ENCODE results near the gene SLX4IP. TPM values are rescaled to one million over a fixed set of nuclear protein-coding genes. Genes with fewer than 3 reads are reported as not detected.

Gene SLX4IP
- polyA plus RNA-seq, 1 experiment: 2.8 TPM

GRCh38 chr20:10578607-10579006 lies 143.5 kb downstream of the SLX4IP start:
- ChIA-PET POLR2A (interaction anchor here (1.1 kb wide), 1 partner anchor 25 kb away, joined by 3 read pairs; no protein-coding TSS in a partner anchor), CTCF (interaction anchor here (0.8 kb wide), 1 partner anchor 93 kb away, joined by 3 read pairs; no protein-coding TSS in a partner anchor)
- no peak overlapping the region for H3K27ac ChIP-seq (ENCODE audit: low read depth, low read length)
- no peak for TF ChIP-seq CTCF (IDR thresholded peaks at IDR 0.05; ENCODE audit: low read depth, low read length)
- no peaks in the 10 kb centered on the region for H3K27me3 ChIP-seq (ENCODE audit: control insufficient read depth, insufficient read depth, low read length)
- no peak for DNase-seq (ENCODE audit: low read depth, low spot score)
- H3K9me3 ChIP-seq (ENCODE audit: control insufficient read depth, insufficient read depth, low read length): no peaks in the 10 kb centered on the region
- H3K4me3 ChIP-seq (ENCODE audit: low read depth, low read length): no peak overlapping the region

GRCh38 chr20:10579942-10580341 lies 144.8 kb downstream of the SLX4IP start:
- POLR2A ChIA-PET: no interaction called here
- H3K4me3 ChIP-seq (ENCODE audit: low read depth, low read length): no peak overlapping the region
- CTCF ChIA-PET: no interaction called here
- DNase-seq (ENCODE audit: low read depth, low spot score): no peak
- no peak for TF ChIP-seq CTCF (IDR thresholded peaks at IDR 0.05; ENCODE audit: low read depth, low read length)
- no peaks in the 10 kb centered on the region for H3K27me3 ChIP-seq (ENCODE audit: control insufficient read depth, insufficient read depth, low read length)
- H3K9me3 ChIP-seq (ENCODE audit: control insufficient read depth, insufficient read depth, low read length): no peaks in the 10 kb centered on the region
- H3K27ac ChIP-seq (ENCODE audit: low read depth, low read length): no peak overlapping the region

- H3K27ac ChIP-seq (ENCODE audit: low read depth, low read length): no peak overlapping the region
- DNase-seq (ENCODE audit: low read depth, low spot score): no peak
- H3K4me3 ChIP-seq (ENCODE audit: low read depth, low read length): no peak overlapping the region
- TF ChIP-seq CTCF (IDR thresholded peaks at IDR 0.05; ENCODE audit: low read depth, low read length): no peak
- no peaks in the 10 kb centered on the region for H3K27me3 ChIP-seq (ENCODE audit: control insufficient read depth, insufficient read depth, low read length)
- no peaks in the 10 kb centered on the region for H3K9me3 ChIP-seq (ENCODE audit: control insufficient read depth, insufficient read depth, low read length)
- ChIA-PET POLR2A (no interaction called here), CTCF (interaction anchor here (2.2 kb wide), 1 partner anchor 91 kb away, joined by 7 read pairs; no protein-coding TSS in a partner anchor)
These were observed 145.6 kb downstream of the SLX4IP start for GRCh38 chr20:10580700-10581099.

GRCh38 chr20:10581823-10582222 lies 146.7 kb downstream of the SLX4IP start:
- Histone ChIP-seq H3K9me3 (ENCODE audit: control insufficient read depth, insufficient read depth, low read length) (no peaks in the 10 kb centered on the region), H3K4me3 (ENCODE audit: low read depth, low read length) (no peak overlapping the region), H3K27ac (ENCODE audit: low read depth, low read length) (no peak overlapping the region), H3K27me3 (ENCODE audit: control insufficient read depth, insufficient read depth, low read length) (no peaks in the 10 kb centered on the region)
- TF ChIP-seq CTCF (IDR thresholded peaks at IDR 0.05; ENCODE audit: low read depth, low read length): no peak
- DNase-seq (ENCODE audit: low read depth, low spot score): no peak
- ChIA-PET CTCF (interaction anchor here (2.1 to 2.2 kb wide), 2 partner anchors 29 to 89 kb away, joined by 7 to 8 read pairs; no protein-coding TSS in a partner anchor), POLR2A (interaction anchor here (0.9 to 1.1 kb wide), 2 partner anchors 14 to 90 kb away, joined by 4 to 7 read pairs; no protein-coding TSS in a partner anchor)

GRCh38 chr20:10584371-10584770 lies 149.3 kb downstream of the SLX4IP start:
- Histone ChIP-seq H3K27me3 (ENCODE audit: control insufficient read depth, insufficient read depth, low read length) (no peaks in the 10 kb centered on the region), H3K4me3 (ENCODE audit: low read depth, low read length) (no peak overlapping the region), H3K27ac (ENCODE audit: low read depth, low read length) (no peak overlapping the region), H3K9me3 (ENCODE audit: control insufficient read depth, insufficient read depth, low read length) (no peaks in the 10 kb centered on the region)
- DNase-seq (ENCODE audit: low read depth, low spot score): no peak
- POLR2A ChIA-PET: no interaction called here
- CTCF ChIA-PET: interaction anchor here (1.6 kb wide), 1 partner anchor 12 kb away, joined by 3 read pairs; no protein-coding TSS in a partner anchor
- no peak for TF ChIP-seq CTCF (IDR thresholded peaks at IDR 0.05; ENCODE audit: low read depth, low read length)
